ENCODE measurements around the gene KIF3B. TPM values are rescaled to one million over a fixed set of nuclear protein-coding genes. Genes with fewer than 3 reads are reported as not detected.
"Not testable (repeated sequence)": the region's sequence is repeated elsewhere in the genome, so short reads cannot be mapped to it uniquely, and the experiment has no call there.

Gene KIF3B
- total and polyA plus RNA-seq, 2 donors (not counting 1 experiment from before 2014, with no cell fraction given), result 27.6 to 35.6 TPM

DNA sequence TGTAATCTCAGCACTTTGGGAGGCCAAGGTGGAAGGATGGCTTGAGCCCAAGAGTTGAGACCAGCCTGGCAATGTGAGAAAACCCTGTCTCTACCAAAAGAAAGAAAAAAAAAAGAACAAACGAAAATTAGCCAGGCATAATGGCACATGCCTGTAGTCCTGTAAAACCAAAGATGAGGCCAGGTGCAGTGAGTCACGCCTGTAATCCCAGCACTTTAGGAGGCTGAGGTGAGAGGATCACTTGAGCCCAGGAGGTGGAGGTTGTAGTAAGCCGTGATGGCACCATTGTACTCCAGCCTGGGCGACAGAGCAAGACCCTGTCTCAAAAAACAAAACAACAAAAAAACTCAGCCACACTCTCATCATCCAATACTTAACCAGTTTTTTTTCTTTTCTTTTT lies 32.5 kb upstream of the KIF3B start:
- TF ChIP-seq, protein P1, sequence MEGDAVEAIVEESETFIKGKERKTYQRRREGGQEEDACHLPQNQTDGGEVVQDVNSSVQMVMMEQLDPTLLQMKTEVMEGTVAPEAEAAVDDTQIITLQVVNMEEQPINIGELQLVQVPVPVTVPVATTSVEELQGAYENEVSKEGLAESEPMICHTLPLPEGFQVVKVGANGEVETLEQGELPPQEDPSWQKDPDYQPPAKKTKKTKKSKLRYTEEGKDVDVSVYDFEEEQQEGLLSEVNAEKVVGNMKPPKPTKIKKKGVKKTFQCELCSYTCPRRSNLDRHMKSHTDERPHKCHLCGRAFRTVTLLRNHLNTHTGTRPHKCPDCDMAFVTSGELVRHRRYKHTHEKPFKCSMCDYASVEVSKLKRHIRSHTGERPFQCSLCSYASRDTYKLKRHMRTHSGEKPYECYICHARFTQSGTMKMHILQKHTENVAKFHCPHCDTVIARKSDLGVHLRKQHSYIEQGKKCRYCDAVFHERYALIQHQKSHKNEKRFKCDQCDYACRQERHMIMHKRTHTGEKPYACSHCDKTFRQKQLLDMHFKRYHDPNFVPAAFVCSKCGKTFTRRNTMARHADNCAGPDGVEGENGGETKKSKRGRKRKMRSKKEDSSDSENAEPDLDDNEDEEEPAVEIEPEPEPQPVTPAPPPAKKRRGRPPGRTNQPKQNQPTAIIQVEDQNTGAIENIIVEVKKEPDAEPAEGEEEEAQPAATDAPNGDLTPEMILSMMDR (conservative IDR thresholded peaks at IDR 0.05 in 1 of 2, IDR thresholded peaks at IDR 0.05 in 1 of 2; ENCODE audit: low read depth in 1 of 2, low read length in 2 of 2), result no peak
- TF ChIP-seq EZH2 (IDR thresholded peaks at IDR 0.05; ENCODE audit: low read length, missing control alignments), result no peak
- Histone ChIP-seq H4K20me1 (ENCODE audit: control insufficient read depth, extremely low read depth, insufficient read depth, low read length) (no peaks in the 10 kb centered on the region), H3K9me3 (ENCODE audit: control insufficient read depth, insufficient read depth, low read depth, low read length) (no peaks in the 10 kb centered on the region), H3K27me3 (ENCODE audit: control insufficient read depth, insufficient read depth, low read length) (no peaks in the 10 kb centered on the region), H2AFZ (ENCODE audit: low read length) (no peak overlapping the region), H3K4me3 (replicated peaks in 1 of 4; ENCODE audit: control extremely low read depth in 1 of 4, insufficient read depth in 1 of 4, low read depth in 3 of 4, low read length in 4 of 4) (no peak overlapping the region), H3K9ac (ENCODE audit: insufficient read depth, low read length) (no peak overlapping the region), H3K36me3 (ENCODE audit: control insufficient read depth, insufficient read depth, low read length) (no peaks in the 10 kb centered on the region), H3K27ac (ENCODE audit: insufficient read depth, low read length) (no peak overlapping the region), H3K4me1 (ENCODE audit: control insufficient read depth, extremely low read depth, insufficient read depth, low read length) (no peaks in the 10 kb centered on the region), H3K79me2 (ENCODE audit: control insufficient read depth, insufficient read depth, low read length) (no peaks in the 10 kb centered on the region), H3K4me2 (ENCODE audit: extremely low read depth, insufficient read depth, low read length) (no peak overlapping the region)
- no peak for DNase-seq (ENCODE audit: low read depth in 2 of 2)

DNA sequence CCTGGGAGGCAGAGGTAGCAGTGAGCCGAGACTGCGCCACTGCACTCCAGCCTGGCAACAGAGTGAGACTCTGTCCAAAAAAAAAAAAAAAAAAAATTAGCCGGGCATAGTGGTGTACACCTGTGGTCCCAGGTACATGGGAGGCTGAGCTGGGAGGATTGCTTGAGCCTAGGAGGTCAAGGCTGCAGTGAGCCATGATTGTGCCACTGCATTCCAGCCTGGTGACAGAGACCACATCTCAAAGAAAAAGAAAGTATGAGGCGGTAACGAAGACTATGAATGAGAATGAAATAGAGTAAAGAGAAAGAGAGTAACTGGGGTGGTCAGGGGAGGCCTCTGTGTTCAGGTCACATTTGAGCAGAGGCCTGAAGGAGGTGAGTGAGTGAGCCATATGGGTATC lies 31.2 kb upstream of the KIF3B start:
- H3K36me3 ChIP-seq (ENCODE audit: control insufficient read depth, insufficient read depth, low read length); H3K4me3 ChIP-seq (replicated peaks in 1 of 4; ENCODE audit: control extremely low read depth in 1 of 4, insufficient read depth in 1 of 4, low read depth in 3 of 4, low read length in 4 of 4); H3K79me2 ChIP-seq (ENCODE audit: control insufficient read depth, insufficient read depth, low read length); H2AFZ ChIP-seq (ENCODE audit: low read length); H3K4me1 ChIP-seq (ENCODE audit: control insufficient read depth, extremely low read depth, insufficient read depth, low read length); H3K9ac ChIP-seq (ENCODE audit: insufficient read depth, low read length); DNase-seq (ENCODE audit: low read depth in 2 of 2); H3K27me3 ChIP-seq (ENCODE audit: control insufficient read depth, insufficient read depth, low read length); H4K20me1 ChIP-seq (ENCODE audit: control insufficient read depth, extremely low read depth, insufficient read depth, low read length); H3K9me3 ChIP-seq (ENCODE audit: control insufficient read depth, insufficient read depth, low read depth, low read length); H3K4me2 ChIP-seq (ENCODE audit: extremely low read depth, insufficient read depth, low read length); H3K27ac ChIP-seq (ENCODE audit: insufficient read depth, low read length): not testable (repeated sequence)

DNA sequence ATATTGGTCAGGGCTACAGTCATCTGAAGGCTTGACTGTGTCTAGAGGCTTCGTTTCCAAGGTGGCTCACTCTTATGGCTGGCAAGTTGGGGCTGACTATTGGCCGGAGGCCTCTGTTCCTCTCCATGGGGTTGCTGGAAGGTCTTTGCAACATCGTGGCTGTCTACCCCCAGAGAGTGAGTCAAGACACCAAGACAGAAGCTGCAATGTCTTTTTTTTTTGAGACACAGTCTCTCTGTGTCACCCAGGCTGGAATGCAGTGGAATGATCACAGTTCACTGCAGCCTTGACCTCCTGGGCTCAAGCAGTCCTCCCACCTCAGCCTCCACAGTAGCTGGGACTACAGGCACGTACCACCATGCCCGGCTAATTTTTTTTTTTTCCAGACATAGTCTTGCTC lies 29.4 kb upstream of the KIF3B start:
- H3K27me3 ChIP-seq (ENCODE audit: control insufficient read depth, insufficient read depth, low read length), result no peaks in the 10 kb centered on the region
- TF ChIP-seq EZH2 (IDR thresholded peaks at IDR 0.05; ENCODE audit: low read length, missing control alignments), result no peak
- TF ChIP-seq, protein P1 (conservative IDR thresholded peaks at IDR 0.05 in 1 of 2, IDR thresholded peaks at IDR 0.05 in 1 of 2; ENCODE audit: low read depth in 1 of 2, low read length in 2 of 2), result no peak
- no peaks in the 10 kb centered on the region for H3K36me3 ChIP-seq (ENCODE audit: control insufficient read depth, insufficient read depth, low read length)
- H3K9me3 ChIP-seq (ENCODE audit: control insufficient read depth, insufficient read depth, low read depth, low read length), result no peaks in the 10 kb centered on the region
- no peak for DNase-seq (ENCODE audit: low read depth in 2 of 2)
- no peaks in the 10 kb centered on the region for H3K4me1 ChIP-seq (ENCODE audit: control insufficient read depth, extremely low read depth, insufficient read depth, low read length)
- H3K9ac ChIP-seq (ENCODE audit: insufficient read depth, low read length), result no peak overlapping the region
- no peak overlapping the region for H3K27ac ChIP-seq (ENCODE audit: insufficient read depth, low read length)
- H3K4me3 ChIP-seq (replicated peaks in 1 of 4; ENCODE audit: control extremely low read depth in 1 of 4, insufficient read depth in 1 of 4, low read depth in 3 of 4, low read length in 4 of 4), result no peak overlapping the region
- H3K4me2 ChIP-seq (ENCODE audit: extremely low read depth, insufficient read depth, low read length), result no peak overlapping the region
- no peaks in the 10 kb centered on the region for H3K79me2 ChIP-seq (ENCODE audit: control insufficient read depth, insufficient read depth, low read length)
- no peaks in the 10 kb centered on the region for H4K20me1 ChIP-seq (ENCODE audit: control insufficient read depth, extremely low read depth, insufficient read depth, low read length)
- H2AFZ ChIP-seq (ENCODE audit: low read length), result no peak overlapping the region

Measured in fibroblast of lung (primary cell).